HT-29 (cell line): ENCODE data around the gene SERPINA4. TPM values are rescaled to one million over a fixed set of nuclear protein-coding genes. Genes with fewer than 3 reads are reported as not detected.
"Not testable (repeated sequence)": the region's sequence is repeated elsewhere in the genome, so short reads cannot be mapped to it uniquely, and the experiment has no call there.

Source experiments
- DNase-seq: peaks from one replicate; pipeline ENCODE4 v3.0.0-alpha.2; 2015; ENCODE audit warnings: low spot score
- total RNA-seq: library from RNA; depleted of rRNA; stranded (reverse); fragments of >200 nt; shearing (Covaris generic); gene quantifications from 2 replicates; pipeline ENCODE4 v1.2.3, GENCODE V29; 2014

Gene SERPINA4
- total RNA-seq, 1 experiment from 2014 or later: 1.8 TPM

DNA sequence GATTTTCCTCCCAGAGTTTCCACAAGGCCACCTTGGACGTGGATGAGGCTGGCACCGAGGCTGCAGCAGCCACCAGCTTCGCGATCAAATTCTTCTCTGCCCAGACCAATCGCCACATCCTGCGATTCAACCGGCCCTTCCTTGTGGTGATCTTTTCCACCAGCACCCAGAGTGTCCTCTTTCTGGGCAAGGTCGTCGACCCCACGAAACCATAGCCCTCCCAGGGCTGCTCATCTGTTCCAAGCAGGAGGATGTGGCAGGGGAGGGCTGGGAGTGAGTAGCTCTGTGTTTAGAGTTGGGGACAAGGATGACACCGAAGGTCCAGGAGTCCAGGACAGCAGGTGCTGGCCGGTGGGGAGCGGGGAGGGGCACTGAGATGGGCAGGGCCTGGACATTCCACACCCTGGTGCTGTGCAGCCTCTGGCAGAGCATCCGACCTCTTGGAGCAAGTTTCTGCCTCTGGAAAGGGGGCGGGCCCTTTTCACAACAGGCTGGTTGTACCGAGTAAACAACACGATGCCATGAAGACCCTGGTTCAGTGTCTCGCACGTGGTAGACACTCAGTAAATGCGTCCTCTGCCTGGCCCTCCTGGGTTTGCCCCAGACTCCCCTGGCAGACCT is 8.2 kb downstream of the SERPINA4 start:
- DNase-seq: no peak

DNA sequence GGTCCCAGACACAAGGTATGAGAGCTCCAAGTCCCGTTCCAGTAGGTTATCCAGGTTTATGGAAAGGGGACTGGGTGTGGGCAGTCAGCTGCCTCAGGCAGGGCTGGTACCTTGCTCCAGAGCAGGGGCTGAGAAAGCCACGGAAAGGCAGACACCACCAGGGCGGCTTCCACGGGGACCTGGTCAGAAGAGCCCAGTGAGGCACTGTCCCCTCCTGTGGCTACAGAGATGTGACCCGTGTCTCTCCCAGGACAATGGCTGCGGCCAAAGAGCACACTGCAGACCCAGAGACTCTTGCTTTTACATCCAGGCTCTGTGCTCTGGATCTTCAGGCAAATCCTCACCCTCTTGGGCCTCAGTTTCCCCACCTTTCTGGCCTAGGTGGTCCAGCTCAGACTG is 8.8 kb downstream of the SERPINA4 start:
- DNase-seq: no peak

DNA sequence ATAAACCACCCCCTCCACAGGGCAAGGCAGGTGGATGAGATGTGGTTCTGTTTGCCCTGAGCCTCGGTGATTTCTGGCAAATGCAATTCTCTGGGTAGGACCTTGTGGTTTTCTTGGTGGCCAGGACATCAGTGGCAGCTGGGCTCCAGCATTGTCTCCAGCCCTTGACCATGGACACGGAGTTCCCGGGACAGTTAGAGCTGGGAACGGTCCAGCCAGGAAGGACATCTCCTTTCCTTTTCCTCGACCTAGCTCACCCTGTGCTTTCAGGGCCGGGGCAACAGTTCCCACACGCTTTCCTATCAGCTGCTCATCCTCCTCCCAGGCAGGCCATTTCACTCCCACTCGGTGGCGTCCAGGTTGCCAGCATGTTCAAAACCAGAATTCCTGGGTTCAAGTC is 9.2 kb downstream of the SERPINA4 start:
- no peak for DNase-seq

DNA sequence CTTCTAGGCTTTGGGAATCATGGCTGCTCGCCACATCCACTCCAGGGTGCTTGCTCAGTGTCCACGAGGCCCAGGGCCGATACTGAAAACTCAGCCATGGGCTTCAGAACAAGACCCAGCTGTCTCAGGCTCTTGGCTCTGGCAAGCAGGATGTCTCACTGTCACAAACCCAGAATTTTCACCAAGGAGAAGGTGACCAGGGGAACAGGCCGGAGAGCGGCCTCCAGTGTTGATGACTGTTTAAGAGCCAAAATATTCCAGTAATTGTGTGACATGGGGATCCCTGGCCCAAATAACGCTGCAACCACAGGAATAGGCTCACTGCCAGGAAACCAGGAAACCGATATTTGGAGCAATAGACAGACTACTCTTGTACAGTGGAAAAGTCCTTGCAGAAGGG is 10.2 kb downstream of the SERPINA4 start:
- DNase-seq: no peak

DNA sequence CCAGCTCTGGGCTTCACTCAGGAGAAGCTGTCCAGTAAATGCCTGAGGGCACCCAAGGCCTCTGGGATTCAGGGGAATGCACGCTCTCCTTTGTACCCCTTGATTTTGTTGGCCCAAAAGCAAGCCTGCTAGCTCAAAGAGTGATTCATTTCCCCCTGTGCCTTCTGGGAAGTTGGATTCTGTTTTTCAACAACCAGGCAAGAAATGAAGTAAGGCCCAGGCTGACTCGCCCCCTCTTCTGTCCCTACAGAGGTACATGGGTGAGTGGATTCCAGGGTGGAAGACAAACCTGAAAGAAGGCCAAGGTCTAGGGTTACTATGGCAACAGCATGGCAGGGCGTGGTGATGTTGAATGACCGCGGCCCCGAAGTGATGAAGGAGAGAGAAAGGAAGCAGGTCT is 10.7 kb downstream of the SERPINA4 start:
- no peak for DNase-seq

DNA sequence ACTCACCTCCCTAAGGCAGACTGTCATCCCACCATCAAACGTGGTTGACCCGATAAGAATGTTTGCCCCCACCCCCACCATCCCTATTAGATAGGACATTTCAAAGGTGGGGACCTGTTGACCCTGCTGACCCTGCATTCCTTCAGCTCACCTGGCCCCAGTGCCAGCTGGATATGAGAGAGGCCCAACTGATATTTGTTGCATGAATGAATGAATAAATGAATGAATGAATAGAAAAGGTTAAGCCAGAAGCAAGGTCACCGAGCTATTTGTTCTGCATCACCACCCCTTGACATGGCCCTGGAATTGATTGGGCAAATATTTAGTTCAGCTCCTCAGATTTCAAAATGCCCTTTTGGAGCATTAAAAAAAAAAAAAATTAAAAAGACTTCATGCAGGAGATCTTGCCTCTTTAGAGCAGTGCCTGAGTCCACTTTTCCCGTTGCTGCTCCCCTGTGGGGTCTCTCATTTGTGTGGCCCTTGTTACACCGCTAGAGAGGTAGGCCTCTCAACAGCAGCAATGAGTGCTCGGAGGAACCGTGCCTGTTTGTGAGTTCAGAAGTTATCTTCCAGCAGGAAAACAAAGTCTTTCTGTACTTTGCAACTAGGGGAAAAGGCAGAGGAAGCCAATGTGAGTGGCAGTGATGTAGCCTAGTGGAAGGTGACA is 11.5 kb downstream of the SERPINA4 start:
- DNase-seq: no peak

DNA sequence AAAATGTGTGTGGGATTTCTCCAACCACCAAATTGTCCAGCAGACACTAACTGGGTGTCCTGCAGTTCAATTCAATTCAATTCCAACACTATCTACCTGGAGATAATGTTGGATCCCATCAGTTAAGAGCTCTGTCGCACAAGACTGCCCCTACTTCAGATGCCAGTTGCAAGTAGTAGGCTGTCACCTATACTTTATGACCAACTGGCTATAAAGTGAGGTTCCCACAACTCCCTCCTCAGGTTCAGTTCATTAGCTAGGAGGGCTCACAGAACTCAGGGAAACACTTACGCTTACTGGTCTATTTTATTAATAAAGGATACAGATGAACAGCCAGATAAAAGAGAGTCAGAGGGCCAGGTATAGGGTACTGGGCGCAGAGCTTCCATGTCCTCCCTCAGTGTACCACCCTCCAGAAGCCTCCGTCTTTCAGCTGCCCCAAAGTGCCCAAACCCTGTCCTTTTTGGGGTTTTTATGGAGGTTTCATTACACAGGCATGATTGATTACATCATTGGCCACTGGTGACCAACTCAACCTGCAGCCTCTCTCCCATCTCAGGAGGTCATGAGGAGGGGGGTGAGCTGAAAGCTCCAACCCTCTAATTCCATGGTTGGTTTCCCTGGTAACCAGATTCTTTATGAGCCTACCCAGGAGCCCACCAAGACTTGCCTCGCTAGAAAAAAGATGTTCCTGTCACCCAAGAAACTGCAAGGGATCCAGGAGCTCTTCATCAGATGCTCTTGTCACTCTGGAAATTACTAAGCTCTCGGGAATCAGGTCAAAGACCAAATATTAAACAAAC is 12.4 kb downstream of the SERPINA4 start:
- no peak for DNase-seq

DNA sequence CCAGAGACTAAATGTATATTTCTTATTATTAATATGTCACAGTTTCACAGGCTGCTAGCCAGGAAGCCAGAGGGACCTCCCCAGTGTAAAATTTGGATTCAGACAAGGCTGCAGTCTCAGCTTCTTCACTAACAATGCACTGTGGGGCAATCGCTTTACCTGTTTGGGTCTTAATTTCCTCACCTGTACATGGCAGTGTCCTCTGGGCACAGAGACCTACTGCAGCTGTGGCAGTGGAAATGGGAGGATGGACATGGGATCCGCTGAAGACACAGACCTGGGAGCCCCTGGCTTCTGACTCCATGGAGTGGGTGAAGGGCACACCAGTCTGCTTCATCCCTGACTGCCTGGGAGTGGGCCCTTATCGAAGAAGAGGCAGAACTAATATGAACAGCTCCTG is 13.1 kb downstream of the SERPINA4 start:
- DNase-seq: no peak

DNA sequence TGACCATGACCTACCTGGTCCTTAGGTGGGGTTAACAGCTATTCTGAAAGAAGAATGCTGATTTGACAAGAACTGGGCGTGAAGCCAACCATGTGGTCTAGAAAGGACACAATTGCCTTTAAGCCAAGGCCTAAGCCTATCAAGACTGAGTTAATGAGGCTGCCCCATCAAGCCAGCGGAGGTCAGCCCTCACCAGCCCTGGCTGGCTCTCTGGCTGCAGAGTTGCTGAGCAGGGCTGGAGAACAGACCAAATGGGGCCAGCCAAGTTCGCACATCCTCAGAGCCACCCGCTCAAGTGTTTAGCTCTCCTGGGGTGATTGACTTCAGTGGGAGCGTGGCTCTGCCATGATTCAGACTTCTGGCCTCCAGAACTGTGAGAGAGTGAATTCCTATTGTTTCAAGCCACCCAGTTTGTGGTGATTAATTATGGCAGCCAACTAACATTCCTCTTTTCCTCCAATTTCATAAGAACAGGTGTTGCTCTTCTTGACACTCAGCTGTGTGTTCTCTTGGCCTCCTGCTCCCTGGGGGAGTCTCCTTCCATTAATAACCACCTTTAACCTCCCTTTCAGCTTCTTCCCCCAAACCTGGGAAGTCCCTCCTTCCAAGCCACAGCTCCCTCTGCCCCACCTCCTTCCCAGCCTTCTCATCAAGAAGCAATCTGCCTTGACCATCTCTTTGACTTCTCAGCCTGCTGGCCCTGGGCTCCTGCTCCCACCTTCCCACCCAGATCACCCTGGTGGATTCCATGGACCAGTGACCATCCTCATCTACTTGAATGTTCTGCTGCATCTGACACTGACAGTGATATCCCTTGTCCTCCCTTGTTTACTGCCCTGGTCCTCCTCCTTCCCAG is 14.7 kb downstream of the SERPINA4 start:
- DNase-seq: no peak

DNA sequence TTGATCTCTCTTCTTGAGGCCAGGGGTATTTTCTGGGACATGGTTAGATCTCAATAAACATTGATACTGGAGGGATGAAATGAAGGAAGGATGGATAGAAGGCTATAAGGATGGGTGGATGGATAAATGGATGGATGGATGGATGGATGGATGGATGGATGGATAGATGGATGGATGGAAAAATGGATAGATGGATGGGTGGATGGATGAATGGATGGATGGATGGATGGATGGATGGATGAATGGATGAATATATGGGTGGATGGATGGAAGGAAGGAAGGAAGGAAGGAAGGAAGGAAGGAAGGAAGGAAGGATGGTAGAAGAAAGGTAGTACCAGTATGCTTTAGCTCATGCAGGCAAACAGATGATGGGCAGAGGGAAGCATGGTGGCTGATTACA is 16.2 kb downstream of the SERPINA4 start:
- DNase-seq: not testable (repeated sequence)

DNA sequence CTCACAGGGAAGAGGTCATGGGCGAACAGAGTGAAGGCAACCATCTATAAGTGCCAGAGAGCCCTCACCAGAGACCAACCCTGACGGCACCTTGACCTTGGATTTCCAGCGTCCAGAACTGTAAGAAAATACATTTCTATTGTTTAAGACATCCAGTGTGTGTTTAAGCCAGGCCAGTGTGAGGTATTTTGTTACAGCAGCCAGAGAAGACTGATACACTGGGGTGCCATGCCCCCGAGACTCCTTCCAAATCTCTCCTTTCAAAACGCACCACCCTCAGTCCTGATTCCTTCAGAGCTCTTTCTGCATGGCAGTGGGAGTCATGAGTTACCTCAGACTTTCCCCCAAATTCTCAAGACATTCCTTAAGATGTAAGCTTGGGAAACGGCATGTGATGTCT is 17.5 kb downstream of the SERPINA4 start:
- DNase-seq: no peak

DNA sequence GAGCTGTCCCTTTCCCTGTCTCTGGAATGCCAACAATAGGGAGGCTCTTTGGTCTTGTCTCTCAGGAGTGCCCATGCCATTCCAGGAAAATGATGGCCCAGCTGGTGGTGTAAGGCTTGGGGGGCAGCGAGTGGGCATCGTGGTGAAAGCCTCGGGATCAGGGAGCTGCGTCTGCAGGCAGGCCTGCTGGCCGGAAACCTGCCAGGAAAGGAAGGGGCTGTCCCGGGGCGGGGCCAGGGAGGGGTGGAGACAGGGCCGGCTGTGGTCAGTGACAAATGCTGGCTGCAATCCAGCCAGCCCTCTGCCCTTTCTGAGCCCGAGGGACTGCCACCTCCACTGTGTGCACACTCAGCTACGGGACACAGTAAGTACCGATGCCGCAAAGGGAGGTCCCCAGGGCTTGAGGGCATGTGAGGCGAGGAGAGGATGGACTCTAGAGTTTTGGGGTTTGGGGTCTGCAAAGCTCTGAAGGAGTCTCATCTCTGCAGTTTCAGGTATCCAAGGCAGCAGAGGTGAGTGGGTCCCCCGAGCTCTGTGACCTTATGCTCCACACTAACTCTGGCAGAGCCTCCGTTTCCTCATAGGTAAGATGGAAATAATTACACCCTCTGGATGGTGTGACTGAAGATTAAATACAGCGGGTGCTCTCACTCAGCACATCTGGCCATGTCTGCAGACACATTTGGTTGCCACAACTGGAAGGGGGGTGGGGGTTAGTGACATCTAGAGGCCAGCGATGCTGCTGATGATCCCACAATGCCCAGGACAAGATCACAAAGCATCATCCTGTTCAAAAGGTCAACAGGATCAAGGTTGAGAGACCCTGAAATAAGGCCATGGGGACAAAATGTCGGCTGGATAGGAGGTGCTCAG is 20.1 kb downstream of the SERPINA4 start, which contains the start of gene SERPINA5:
TSS of gene SERPINA5 (plus strand) at position 300 of the 873 bp plus-strand sequence. CDS start 5,937 bp downstream, outside the sequence.
- peak; percentile 76 for DNase-seq

DNA sequence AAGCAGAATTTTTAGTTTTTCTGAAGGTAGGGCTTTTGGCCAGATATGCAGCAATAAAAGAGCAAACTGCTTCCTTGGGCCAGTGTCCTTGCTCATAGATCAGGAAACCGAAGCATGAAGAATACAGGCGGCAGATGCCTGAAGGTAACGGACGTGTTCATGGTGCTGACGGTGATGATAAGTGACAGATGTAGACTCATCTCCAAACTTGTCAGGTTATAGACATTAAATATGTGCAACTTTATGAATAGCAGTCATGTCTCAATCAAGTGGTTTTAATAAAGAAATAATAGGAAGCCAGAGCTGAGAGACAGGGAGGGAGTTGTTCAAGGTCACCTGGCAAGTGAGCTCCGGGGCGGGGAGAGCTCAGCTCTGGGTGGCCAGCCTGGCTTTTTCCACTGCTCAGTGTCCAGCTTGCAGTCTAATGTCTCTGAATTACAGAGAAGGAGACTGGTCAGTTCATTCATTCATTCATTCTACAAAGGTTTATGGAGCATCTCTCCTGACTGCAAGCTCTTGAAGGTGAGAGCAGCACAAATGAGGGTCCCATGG is 21.0 kb downstream of the SERPINA4 start:
- DNase-seq: no peak

DNA sequence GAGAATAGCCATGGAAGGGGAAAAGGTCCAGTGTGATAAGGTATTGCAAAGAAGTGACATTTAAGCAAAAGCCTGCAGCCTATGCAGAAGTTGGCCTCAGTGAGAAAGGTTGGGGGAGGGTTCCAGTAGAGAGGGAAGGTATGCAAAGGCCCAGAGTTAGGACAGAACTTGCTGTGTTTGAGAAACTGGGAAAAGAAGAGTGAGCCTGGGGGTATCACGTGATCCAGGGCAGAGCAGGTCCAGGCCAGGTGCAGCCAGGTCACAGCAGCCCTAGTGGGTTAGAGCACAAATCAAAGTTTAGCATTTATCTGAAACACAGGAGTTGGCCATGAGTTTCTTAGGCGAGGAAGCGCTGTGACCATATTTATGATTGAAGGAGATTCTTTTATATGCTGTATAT is 21.6 kb downstream of the SERPINA4 start:
- no peak for DNase-seq

DNA sequence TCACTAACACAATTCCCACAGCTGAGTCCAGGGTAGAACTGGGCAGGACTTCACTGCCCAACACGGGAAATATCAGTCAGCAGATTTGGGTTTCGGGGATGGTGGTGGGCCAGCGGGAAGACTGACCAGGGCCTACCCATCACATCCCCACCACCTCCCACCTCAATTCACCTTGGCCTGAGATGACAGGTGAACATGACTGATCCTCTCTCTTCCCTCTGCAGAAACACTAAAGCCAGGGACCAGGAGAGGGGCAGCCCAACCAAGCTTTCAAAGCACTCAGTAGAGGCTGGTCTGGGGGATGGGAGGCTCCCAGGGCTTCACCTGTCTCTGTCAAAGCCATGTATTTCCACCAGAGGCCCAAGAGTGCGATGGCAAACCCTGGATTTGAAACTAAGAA is 22.3 kb downstream of the SERPINA4 start:
- DNase-seq: no peak

DNA sequence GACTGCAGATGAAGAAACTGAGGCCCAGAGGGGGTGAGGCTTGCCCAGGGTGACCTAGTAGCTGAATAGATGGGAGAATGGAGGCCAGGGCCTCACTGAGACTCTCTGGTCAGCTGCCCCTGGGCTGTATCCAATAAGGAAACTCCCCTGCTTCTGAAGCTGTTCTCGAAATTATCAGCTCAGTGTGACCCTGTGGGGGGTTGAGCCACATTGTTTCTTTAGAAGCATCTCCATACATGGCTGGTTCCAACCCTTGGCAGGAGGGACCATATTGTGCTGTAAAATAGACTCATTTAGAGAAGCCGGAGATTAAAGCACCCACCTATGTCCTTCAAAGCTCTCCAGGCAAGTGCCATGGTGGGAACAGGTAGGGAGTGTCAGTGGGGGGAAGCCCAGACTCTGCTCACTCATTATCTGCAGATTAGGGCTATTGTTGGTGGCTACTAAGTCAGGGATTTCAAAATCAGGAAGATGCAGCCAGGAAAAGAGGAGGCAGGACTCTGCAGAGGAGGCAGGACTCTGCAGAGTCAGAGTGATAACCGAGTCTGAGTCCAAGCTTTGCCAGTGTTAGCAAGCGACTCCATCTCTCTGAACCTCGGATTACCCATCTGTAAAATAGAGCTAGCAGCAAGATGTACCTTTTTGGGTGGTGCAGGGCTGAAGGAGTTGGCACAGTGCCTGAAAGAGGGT is 23.5 kb downstream of the SERPINA4 start:
- DNase-seq: no peak

DNA sequence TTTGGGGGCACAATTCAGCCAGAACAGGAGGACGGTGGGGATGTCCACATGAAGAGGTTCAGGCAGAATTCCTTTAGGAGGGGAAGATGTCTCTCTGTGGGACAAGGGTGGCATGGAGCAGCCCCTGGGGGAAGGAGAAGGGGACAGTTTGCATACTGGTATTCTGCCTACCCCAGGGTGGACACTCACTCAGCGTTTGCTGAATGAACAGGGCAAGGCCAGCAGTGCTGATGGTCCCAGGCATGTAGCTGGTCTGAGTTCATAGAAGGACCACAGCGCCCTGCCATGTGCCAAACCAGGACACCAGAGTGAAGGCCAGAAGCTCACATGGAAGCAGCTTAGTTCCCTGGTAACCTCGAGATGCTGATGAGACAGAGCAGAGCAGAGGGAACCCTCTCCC is 25.4 kb downstream of the SERPINA4 start:
- DNase-seq: no peak

DNA sequence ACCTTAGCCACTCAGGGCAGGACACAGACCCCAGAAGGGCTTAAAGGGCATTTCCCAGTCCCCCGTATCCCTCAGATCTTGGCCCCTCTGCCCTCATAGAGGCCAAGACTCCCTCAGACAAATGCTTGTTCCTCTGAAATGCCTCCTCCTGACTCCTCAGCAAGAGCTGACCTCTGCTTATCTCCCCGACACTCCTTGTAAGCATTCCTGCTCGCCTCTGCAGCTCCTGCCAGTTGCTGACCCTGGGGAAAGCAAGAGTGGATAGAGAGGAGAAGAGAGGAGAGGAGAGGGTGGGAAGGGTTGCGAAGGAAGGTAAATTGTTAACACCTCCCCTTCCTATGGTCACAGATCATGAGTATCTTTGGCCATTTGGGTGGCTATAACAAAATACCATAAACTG is 27.1 kb downstream of the SERPINA4 start:
- DNase-seq: no peak

DNA sequence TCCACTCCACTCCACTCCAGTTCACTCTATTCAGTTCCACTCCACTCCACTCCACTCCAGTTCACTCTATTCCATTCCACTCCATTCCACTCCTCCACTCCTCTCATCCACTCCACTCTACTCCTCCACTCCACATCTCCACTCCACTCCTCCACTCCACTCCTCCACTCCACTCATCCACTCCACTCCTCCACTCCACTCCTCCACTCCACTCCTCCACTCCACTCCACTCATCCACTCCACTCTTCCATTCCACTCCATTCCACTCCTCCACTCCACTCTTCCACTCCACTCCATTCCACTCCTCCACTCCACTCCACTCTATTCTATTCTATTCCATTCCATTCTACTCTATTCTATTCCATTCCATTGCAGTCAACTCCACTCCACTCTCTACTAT is 29.8 kb downstream of the SERPINA4 start:
- no peak for DNase-seq

DNA sequence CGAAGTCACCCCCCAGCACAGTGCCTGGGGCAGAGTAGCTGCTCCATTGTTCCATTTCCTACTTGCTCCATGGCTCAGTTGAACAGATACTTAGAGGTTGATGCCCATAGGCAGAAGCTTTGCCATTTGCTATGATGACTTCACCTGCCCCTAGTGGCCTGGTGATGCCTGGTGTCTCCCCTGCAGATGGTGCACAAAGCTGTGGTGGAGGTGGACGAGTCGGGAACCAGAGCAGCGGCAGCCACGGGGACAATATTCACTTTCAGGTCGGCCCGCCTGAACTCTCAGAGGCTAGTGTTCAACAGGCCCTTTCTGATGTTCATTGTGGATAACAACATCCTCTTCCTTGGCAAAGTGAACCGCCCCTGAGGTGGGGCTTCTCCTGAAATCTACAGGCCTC is 30.6 kb downstream of the SERPINA4 start:
- DNase-seq: no peak
